Naive B cell (primary cell): ENCODE results near the gene SRBD1. TPM values are rescaled to one million over a fixed set of nuclear protein-coding genes. Genes with fewer than 3 reads are reported as not detected.

Experiments
- ATAC-seq, 2 donors: fragments of 150-1000 bp; cut with Tn5 transposase; 2 replicates each; pipeline ENCODE4 v1.10.0; 2021; ENCODE audit warnings: low read depth in 2 of 2, mild to moderate bottlenecking in 2 of 2, moderate library complexity in 2 of 2
- DNase-seq: peaks from one replicate; pipeline ENCODE4 v3.0.0; 2022
- H3K27ac Mint-ChIP-seq, 6 donors: one replicate each; pipeline ENCODE4 v1.8.0; 2020 to 2022; ENCODE audit warnings: mild to moderate bottlenecking in 6 of 6, mixed read lengths in 6 of 6, moderate library complexity in 5 of 6, inconsistent platforms in 2 of 6
- H3K27me3 Mint-ChIP-seq, 3 donors: one replicate each; pipeline ENCODE4 v1.8.0; 2021 to 2022; ENCODE audit warnings: mixed read lengths in 3 of 3, mild to moderate bottlenecking in 1 of 3
- H3K36me3 Mint-ChIP-seq, 2 donors: one replicate each; pipeline ENCODE4 v1.8.0; 2020 to 2022; ENCODE audit warnings: mixed read lengths in 2 of 2, inconsistent platforms in 1 of 2, mild to moderate bottlenecking in 1 of 2
- H3K4me1 Mint-ChIP-seq, 3 donors: one replicate each; pipeline ENCODE4 v1.8.0; 2020 to 2022; ENCODE audit warnings: mixed read lengths in 3 of 3, inconsistent platforms in 1 of 3, mild to moderate bottlenecking in 1 of 3, moderate library complexity in 1 of 3
- H3K4me3 Mint-ChIP-seq, 8 donors: one replicate each; pipeline ENCODE4 v1.8.0; 2020 to 2022; ENCODE audit warnings: mild to moderate bottlenecking in 8 of 8, mixed read lengths in 8 of 8, moderate library complexity in 8 of 8, inconsistent platforms in 2 of 8
- H3K9me3 Mint-ChIP-seq, 7 donors: one replicate each; pipeline ENCODE4 v1.8.0; 2020 to 2022; ENCODE audit warnings: mixed read lengths in 7 of 7, mild to moderate bottlenecking in 5 of 7, inconsistent platforms in 2 of 7, moderate library complexity in 1 of 7
- polyA plus RNA-seq, 6 donors: library from polyadenylated mRNA; unstranded; fragments of 300-500 nt; fragmentation: Illumina TruSeq; gene quantifications; one replicate each; pipeline ENCODE4 v1.2.3, GENCODE V29; 2021; ENCODE audit warnings: low read depth in 6 of 6

Gene SRBD1
- polyA plus RNA-seq = 10 to 100 TPM; 11.6 to 20.0 (median 15.1) TPM

DNA sequence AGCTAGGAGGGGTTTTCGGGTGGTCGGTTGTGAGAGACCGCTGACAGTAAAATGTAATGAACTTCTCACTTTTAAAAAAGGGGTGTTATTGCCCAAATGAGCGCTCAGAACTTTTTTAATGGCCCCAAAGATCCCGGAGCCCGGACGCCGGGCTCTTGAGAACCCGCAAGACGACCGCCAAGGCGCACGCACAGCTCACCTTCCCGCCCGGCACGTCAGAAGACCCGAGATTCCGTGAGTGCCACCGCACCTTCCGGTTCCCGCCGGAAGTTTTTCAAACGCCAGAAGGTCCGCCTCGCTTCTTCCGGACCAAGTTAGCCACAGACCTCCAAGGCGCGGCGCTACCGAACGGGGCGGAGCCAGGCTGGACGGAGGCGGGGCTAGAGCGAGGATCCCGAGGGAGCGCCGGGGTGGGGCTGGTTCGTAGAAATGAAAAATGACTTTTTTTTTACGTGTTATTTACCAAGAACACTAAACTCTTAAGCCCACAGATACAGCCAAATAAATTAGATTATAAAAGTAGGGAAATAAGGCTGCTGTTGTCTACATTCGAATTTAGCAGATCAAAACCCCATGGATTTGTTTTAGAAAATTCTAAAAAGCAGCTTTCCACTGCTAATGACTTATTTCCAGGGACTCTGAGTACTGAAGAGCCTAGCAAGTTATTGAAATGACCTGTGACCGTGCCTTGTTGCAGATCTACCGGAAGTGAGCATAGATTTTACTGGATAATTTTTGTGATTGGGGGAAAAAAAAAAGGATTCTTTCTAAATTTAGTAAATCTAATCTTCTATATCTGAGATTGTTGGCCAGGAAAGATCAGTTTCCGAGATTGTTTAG, at the start of gene SRBD1:
TSS of gene SRBD1 (minus strand) at position 248 of the 840 bp plus-strand sequence. CDS start 5,826 bp downstream, outside the sequence.
- Mint-ChIP-seq H3K9me3 (no peaks in the 10 kb centered on the region), H3K27me3 (no peaks in the 10 kb centered on the region), H3K4me3 (peak within 1 kb of the TSS; percentile 93 to 99 (median 98)), H3K27ac (peak within 1 kb of the TSS; percentile 98 to 99 (median 99)), H3K36me3 (no peaks in the 10 kb centered on the region), H3K4me1 (peaks cover 25 to 30% (median 29%) of the 10 kb centered on the region in 3 donors)
- peak; percentile 88 for ATAC-seq
- peak; percentile 91 for DNase-seq

DNA sequence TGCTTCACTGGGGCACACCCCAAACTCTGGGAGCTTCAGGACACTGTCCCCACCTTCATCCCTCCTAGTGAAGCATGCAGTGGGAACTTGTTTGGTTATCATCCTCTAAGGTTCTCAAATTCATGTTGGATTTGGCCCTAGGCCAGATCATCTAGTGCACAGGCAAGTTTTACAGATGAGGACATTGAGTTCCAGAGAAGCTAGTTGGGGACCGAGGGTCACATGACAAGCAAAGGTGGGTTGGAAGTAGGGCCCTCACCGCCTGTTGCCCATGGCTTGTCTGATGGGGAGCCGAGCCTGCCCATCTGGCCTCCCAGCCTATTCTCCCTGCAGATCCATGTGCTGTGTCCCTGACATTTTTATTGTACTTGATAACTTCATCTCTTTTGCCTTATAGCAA, 43.2 kb upstream of the SRBD1 start:
- no peak for DNase-seq
- Mint-ChIP-seq H3K4me1 (peaks cover 52 to 77% (median 66%) of the 10 kb centered on the region in 3 donors), H3K27ac (peak overlapping the region in 3 of 6 donors; percentile 16 to 59 (median 58)), H3K36me3 (peaks cover 0 to 9% of the 10 kb centered on the region in 2 donors), H3K27me3 (no peaks in the 10 kb centered on the region), H3K4me3 (peak overlapping the region in 7 of 8 donors; percentile 80 to 99 (median 99)), H3K9me3 (peaks cover 0 to 4% (median 0%) of the 10 kb centered on the region in 7 donors)
- ATAC-seq = no peak

DNA sequence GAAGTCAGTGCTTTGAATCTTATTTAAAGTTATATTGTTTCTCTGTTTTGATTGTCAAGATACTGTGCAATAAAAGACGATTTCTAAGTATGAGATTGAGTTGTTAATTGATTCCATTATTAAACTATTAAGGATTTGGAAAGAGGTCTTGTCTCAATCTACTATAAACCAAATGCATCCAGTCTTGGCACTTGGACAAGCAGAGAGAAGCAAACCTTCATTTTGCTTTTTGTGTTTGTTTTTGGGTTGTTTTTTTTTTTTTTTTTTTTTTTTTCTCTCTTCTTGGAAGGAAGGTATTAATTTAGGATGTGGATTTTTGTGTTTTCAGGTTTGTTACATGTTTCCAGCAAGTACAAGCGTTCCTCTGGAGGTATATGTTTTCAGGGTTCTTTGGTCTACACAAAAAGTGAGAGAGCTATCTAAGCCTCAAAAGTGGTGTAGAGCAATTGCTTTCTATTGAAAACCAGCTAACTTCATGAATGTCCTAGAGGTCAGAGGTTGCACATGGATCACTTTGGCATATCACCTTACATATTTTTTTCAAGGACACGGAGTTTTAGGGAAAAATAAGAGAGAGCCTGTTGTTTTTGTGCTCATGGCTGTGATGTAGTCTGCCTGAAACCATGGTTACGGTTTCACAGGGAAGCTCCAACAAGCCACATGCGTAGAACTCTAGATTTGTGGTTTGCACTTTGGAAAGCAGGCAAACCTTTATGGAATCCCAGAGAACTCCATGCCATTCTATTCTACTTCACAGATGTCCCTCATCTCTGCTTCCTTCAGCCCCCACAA, 42.3 kb upstream of the SRBD1 start:
- peaks cover 0 to 8% of the 10 kb centered on the region in 2 donors for H3K36me3 Mint-ChIP-seq
- peak overlapping the region; percentile 80 to 99 (median 99) for H3K4me3 Mint-ChIP-seq
- H3K27ac Mint-ChIP-seq = peak overlapping the region in 4 of 6 donors; percentile 66 to 89 (median 84)
- peaks cover 0 to 4% (median 0%) of the 10 kb centered on the region in 7 donors for H3K9me3 Mint-ChIP-seq
- no peaks in the 10 kb centered on the region for H3K27me3 Mint-ChIP-seq
- no peak for ATAC-seq
- H3K4me1 Mint-ChIP-seq = peaks cover 50 to 72% (median 63%) of the 10 kb centered on the region in 3 donors
- DNase-seq = no peak

DNA sequence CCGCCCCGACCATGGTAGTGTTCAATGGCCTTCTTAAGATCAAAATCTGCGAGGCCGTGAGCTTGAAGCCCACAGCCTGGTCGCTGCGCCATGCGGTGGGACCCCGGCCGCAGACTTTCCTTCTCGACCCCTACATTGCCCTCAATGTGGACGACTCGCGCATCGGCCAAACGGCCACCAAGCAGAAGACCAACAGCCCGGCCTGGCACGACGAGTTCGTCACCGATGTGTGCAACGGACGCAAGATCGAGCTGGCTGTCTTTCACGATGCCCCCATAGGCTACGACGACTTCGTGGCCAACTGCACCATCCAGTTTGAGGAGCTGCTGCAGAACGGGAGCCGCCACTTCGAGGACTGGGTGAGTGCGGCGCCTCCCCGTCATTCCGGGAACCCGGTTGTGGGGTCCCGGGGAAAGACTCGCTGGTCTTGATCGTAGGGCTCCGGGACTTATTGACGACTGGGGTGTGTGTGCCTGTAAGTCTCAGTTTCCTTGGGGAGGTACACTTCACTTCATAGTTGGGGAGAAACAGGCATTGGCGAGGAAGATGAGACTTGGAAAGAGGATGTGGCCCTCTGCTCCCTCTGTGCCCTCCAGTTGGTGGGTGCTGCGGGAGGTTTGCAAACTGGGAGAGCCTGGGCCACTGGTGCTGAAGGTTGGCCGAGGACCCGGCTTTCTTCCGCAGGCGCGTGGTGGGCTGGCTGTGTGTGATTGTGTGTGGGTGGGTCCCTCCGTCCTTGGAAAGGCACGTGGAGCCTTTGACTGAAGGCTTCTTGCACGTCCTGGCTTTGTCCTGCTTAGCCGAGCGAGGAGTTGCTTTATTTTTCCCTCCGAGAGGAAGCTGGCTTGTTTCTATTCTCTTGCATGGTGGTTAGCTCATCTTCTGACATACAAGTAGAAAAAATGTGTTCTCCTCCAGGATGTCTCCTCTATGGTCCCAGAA, 41.3 kb upstream of the SRBD1 start:
- ATAC-seq (no peak), DNase-seq (peak; percentile 35)
- peak overlapping the region; percentile 82 to 94 (median 88) for H3K27ac Mint-ChIP-seq
- no peaks in the 10 kb centered on the region for H3K27me3 Mint-ChIP-seq
- peaks cover 0 to 4% (median 0%) of the 10 kb centered on the region in 7 donors for H3K9me3 Mint-ChIP-seq
- H3K4me3 Mint-ChIP-seq = peak overlapping the region; percentile 80 to 99 (median 99)
- H3K36me3 Mint-ChIP-seq = peaks cover 0 to 8% of the 10 kb centered on the region in 2 donors
- peaks cover 54 to 70% (median 63%) of the 10 kb centered on the region in 3 donors for H3K4me1 Mint-ChIP-seq

GRCh38 chr2:45651415-45652089, 40.5 kb upstream of the SRBD1 start, which contains the start of gene PRKCE:
PRKCE (plus strand) TSS chr2:45651675.
- Mint-ChIP-seq H3K4me3 (peak within 1 kb of the TSS; percentile 80 to 99 (median 99)), H3K27ac (peak within 1 kb of the TSS; percentile 95 to 99 (median 98)), H3K27me3 (no peaks in the 10 kb centered on the region), H3K4me1 (peaks cover 46 to 64% (median 61%) of the 10 kb centered on the region in 3 donors), H3K36me3 (peaks cover 0 to 8% of the 10 kb centered on the region in 2 donors), H3K9me3 (peaks cover 0 to 4% (median 0%) of the 10 kb centered on the region in 7 donors)
- DNase-seq (peak; percentile 18), ATAC-seq (peak; percentile 12 to 19)

DNA sequence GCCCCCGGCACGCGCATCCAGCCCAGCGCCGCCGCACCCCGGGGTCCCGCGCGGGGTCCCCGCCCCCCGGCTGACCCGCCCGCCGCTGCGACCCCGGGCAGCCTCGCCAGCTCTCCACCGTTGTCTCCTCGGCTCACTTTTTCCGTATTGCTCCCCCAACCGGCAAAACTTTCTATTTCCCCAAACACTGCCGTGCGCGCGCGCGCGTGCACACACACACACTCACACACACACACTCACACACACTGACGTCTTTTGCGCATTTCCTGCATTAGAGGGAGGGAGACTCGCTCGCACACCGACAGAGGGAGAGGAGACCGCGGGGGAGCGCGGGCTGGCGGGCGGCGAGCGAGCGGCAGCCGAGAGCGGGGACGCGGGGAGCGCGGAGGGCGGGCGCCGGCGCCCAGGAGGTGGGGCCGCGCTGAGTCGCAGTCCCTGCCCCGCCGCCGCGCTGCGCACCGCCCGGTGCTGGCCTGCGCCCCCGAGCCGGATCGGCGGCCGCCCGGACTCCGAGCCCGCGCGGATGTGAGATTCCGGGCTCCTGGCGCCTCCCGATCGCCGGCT, 39.9 kb upstream of the SRBD1 start:
- H3K9me3 Mint-ChIP-seq = peaks cover 0 to 4% (median 0%) of the 10 kb centered on the region in 7 donors
- ATAC-seq (peak; percentile 84), DNase-seq (peak; percentile 98)
- H3K36me3 Mint-ChIP-seq = peaks cover 0 to 8% of the 10 kb centered on the region in 2 donors
- H3K27me3 Mint-ChIP-seq = no peaks in the 10 kb centered on the region
- H3K4me1 Mint-ChIP-seq = peaks cover 41 to 58% (median 57%) of the 10 kb centered on the region in 3 donors
- peak overlapping the region; percentile 95 to 99 (median 98) for H3K27ac Mint-ChIP-seq
- peak overlapping the region; percentile 80 to 99 (median 93) for H3K4me3 Mint-ChIP-seq

- peak; percentile 13 to 22 for ATAC-seq
- peak; percentile 42 for DNase-seq
- Mint-ChIP-seq H3K9me3 (peaks cover 0 to 4% (median 0%) of the 10 kb centered on the region in 7 donors), H3K27ac (peak overlapping the region; percentile 69 to 96 (median 95)), H3K4me3 (peak overlapping the region; percentile 80 to 97 (median 93)), H3K4me1 (peaks cover 41 to 50% (median 50%) of the 10 kb centered on the region in 3 donors), H3K36me3 (peaks cover 0 to 8% of the 10 kb centered on the region in 2 donors), H3K27me3 (no peaks in the 10 kb centered on the region)
Observed at GRCh38 chr2:45649858-45650811, 39.1 kb upstream of the SRBD1 start.

DNA sequence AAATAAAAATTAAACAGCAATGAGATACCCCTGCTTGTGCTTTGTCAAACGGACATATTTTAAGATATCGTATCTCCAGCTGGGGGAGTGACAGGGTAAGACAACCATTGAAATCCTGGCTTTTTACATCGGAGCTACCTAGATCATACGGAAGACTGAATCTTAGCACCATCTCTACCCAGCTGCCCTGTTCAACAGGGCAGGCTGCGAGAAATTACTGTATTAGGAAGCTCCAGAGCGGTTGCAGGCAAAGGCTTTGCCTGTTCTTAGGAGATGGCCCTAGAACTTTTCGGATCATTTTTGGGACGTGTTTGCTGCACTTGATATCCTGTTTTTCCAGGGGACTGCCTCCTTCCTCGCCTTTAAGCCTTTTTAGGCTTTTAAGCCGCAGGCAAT, 38.4 kb upstream of the SRBD1 start:
- H3K9me3 Mint-ChIP-seq = peaks cover 0 to 4% (median 0%) of the 10 kb centered on the region in 7 donors

DNA sequence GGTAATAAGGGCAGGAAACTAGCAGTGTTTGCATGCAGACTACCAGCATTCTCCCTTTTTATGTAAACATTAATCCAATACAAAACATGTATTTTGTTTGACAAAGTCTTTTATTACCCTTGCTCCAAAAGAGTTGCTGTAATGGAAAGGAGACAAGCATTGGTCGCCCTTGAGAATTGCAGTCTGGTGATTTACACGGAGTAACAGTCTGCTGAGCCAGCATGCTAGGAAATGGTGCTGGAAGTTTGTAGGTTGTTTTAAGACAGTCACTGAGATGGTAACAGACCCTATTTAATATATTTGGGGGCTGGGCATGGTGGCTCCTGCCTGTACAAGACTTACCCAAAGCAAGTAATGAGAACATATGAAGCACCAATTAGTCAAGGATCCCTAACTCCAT, 37.6 kb upstream of the SRBD1 start:
- Mint-ChIP-seq H3K36me3 (peaks cover 0 to 8% of the 10 kb centered on the region in 2 donors), H3K27me3 (no peaks in the 10 kb centered on the region), H3K9me3 (peaks cover 0 to 4% (median 0%) of the 10 kb centered on the region in 7 donors), H3K4me1 (peaks cover 36 to 42% (median 39%) of the 10 kb centered on the region in 3 donors), H3K4me3 (peak overlapping the region in 2 of 8 donors; percentile 5 to 92), H3K27ac (peak overlapping the region in 2 of 6 donors; percentile 44 to 95)
- DNase-seq (no peak), ATAC-seq (no peak)

More for the DNA sequence above, 38.4 kb upstream of the SRBD1 start:
- DNase-seq = no peak
- Mint-ChIP-seq H3K27ac (peak overlapping the region; percentile 61 to 95 (median 80)), H3K27me3 (no peaks in the 10 kb centered on the region), H3K4me1 (peaks cover 40 to 44% (median 44%) of the 10 kb centered on the region in 3 donors), H3K36me3 (peaks cover 0 to 8% of the 10 kb centered on the region in 2 donors), H3K4me3 (peak overlapping the region; percentile 80 to 97 (median 93))
- ATAC-seq = no peak

DNA sequence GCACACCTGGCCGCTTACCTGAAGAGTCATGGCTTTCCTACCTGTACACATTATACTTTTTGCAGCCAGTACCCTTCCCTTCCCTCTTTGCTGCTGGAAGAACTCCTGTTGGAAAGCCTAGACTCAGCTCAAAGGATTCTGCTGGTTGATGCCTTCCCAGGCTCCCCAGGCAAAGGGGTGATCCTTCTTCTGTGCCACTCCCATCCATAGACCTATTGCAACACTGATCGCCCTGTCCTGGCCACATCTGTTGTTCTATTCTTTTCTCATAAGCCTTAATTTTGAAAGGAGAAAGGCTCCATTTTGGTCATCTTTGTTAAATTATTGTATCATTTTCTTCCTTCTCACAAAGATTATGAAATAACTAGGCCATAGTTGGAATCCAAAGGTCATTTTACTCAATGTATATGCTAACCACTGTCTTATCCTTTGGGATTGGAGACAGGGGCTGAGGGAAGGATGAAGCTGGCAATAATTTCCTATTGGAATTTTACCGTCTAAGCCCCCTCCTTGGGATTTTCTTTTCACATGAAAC, 37.0 kb upstream of the SRBD1 start:
- peaks cover 0 to 8% of the 10 kb centered on the region in 2 donors for H3K36me3 Mint-ChIP-seq
- peaks cover 36 to 42% (median 36%) of the 10 kb centered on the region in 3 donors for H3K4me1 Mint-ChIP-seq
- ATAC-seq = no peak
- H3K27ac Mint-ChIP-seq = peak overlapping the region in 1 of 6 donors; percentile 40
- no peaks in the 10 kb centered on the region for H3K27me3 Mint-ChIP-seq
- DNase-seq = no peak
- peak overlapping the region in 4 of 8 donors; percentile 5 to 92 (median 30) for H3K4me3 Mint-ChIP-seq
- peaks cover 0 to 4% (median 0%) of the 10 kb centered on the region in 7 donors for H3K9me3 Mint-ChIP-seq
